ENCODE results near the gene ACACA. TPM values are rescaled to one million over a fixed set of nuclear protein-coding genes. Genes with fewer than 3 reads are reported as not detected.

The ACACA gene
- total RNA-seq, 1 donor = 72.7 TPM

DNA sequence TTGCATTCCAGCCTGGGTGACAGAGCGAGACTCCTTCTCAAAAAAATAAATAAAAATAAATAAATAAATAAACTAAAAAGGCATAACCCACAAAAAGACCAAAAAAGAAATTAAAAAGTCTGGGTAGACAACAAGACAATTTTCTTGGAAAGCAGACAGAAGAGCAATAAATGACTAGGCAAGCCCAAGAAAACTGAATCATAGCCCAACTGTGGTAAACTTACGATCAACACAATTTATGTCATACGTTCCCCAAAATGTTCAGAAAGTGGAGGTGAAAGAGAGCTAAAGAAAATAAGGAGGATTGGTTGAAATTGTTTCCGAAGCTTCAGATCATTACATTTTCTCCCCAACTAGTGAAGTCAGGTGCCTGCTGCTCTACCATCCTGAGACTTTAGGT is 62.1 kb downstream of the ACACA start:
- TF ChIP-seq, protein P1, sequence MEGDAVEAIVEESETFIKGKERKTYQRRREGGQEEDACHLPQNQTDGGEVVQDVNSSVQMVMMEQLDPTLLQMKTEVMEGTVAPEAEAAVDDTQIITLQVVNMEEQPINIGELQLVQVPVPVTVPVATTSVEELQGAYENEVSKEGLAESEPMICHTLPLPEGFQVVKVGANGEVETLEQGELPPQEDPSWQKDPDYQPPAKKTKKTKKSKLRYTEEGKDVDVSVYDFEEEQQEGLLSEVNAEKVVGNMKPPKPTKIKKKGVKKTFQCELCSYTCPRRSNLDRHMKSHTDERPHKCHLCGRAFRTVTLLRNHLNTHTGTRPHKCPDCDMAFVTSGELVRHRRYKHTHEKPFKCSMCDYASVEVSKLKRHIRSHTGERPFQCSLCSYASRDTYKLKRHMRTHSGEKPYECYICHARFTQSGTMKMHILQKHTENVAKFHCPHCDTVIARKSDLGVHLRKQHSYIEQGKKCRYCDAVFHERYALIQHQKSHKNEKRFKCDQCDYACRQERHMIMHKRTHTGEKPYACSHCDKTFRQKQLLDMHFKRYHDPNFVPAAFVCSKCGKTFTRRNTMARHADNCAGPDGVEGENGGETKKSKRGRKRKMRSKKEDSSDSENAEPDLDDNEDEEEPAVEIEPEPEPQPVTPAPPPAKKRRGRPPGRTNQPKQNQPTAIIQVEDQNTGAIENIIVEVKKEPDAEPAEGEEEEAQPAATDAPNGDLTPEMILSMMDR (IDR thresholded peaks at IDR 0.05; ENCODE audit: insufficient read depth, low read length) = no peak
- H3K4me3 ChIP-seq (ENCODE audit: low read depth, low read length) = no peak overlapping the region
- no peak for DNase-seq (ENCODE audit: low read depth)

- H3K4me3 ChIP-seq (ENCODE audit: low read depth, low read length) = no peak overlapping the region
- DNase-seq (ENCODE audit: low read depth) = no peak
- TF ChIP-seq, protein P1 (IDR thresholded peaks at IDR 0.05; ENCODE audit: insufficient read depth, low read length) = no peak
These were observed 64.0 kb downstream of the ACACA start for GRCh38 chr17:37342589-37342988.

DNA sequence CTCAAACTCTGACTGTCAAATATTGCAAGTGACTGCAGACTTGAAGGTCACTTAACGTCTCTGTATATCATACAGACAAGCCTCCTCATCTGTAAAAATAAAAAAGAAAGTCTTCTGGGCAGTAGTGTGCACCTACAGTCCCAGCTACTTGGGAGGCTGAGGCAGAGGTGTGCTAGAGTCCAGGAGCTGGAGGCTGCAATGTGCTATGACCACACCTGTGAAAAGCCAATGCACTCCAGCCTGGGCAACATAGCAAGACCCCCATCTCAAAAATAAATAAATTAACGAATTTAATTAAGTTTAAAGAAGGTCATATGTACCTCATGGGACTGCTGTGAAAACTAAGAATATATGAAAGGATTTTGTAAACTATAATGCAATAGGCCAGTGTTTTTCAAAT is 65.8 kb downstream of the ACACA start:
- no peak for DNase-seq (ENCODE audit: low read depth)
- no peak overlapping the region for H3K4me3 ChIP-seq (ENCODE audit: low read depth, low read length)
- TF ChIP-seq, protein P1 (IDR thresholded peaks at IDR 0.05; ENCODE audit: insufficient read depth, low read length) = no peak

GRCh38 chr17:37339321-37339720 is 67.3 kb downstream of the ACACA start:
- H3K4me3 ChIP-seq (ENCODE audit: low read depth, low read length) = no peak overlapping the region
- TF ChIP-seq, protein P1 (IDR thresholded peaks at IDR 0.05; ENCODE audit: insufficient read depth, low read length) = no peak
- no peak for DNase-seq (ENCODE audit: low read depth)

- TF ChIP-seq, protein P1 (IDR thresholded peaks at IDR 0.05; ENCODE audit: insufficient read depth, low read length) = no peak
- no peak for DNase-seq (ENCODE audit: low read depth)
- H3K4me3 ChIP-seq (ENCODE audit: low read depth, low read length) = no peak overlapping the region
These were observed 67.8 kb downstream of the ACACA start for GRCh38 chr17:37338847-37339246.

DNA sequence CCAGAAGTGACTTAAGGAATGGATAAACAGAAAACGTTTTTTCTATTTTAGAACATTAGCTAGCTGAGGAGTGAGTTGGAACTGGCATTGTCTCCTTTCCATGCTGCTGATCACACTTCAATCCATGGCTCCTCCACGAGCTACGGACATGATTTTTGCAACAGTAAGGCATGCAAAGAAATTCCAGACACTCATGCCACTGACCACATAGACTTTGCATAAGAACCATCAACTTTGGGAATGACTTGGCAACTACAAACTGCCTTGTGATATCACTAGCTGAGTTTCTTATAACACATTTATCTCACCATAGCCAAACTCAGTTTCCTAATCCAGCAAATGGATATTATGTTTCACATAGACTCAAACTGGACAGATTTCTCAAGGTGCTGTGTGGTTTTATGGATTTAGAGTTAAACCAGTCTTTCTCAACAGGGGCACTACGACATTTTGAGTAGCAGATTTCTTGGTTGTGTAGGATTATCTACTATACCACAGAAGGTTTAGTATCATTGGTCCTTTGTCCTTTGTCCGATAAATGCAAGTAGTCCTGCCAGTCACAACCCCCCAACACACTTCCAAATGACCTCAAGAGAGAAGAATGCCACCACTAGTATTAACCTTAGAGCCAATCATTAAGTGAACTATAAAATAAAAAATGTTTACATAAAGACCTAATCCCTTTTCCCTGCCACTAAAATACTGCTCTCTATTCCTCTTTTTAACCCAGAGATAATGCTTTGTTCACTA is 79.1 kb downstream of the ACACA start:
- H3K4me3 ChIP-seq (ENCODE audit: low read depth, low read length) = no peak overlapping the region
- peak; percentile 85 for DNase-seq (ENCODE audit: low read depth)
- TF ChIP-seq, protein P1 (IDR thresholded peaks at IDR 0.05; ENCODE audit: insufficient read depth, low read length) = no peak

Measured in fibroblast of the aortic adventitia (primary cell).